Activated CD4-positive, alpha-beta T cell treated with anti-CD3 and anti-CD28 coated beads for 4 hours (primary cell): Measurements from ENCODE around the gene RAB38.

Experiments used
- DNase-seq, 2 donors: peaks; one replicate each; pipeline ENCODE4 v3.0.0-alpha.2; 2020

RAB38 gene

DNA sequence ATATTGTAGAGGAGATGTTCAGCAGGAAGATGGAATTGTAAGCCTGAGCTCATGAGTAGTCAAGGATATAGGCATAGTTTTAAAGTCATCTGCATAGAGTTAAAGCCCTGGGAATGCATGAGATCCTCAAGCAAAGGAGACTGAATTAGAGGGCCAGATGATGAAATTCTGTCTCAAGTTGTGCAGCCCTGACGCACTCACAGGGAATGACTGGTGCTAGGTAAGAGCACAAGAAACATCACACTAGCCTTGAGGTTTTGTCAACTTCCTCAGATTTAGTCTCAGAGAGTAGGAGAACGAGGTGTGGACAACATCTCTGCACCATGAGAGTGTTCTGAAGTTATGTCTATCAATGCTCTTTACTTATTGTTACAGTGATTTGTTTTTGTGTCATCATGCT, 5.8 kb downstream of the RAB38 start:
- no peak for DNase-seq

DNA sequence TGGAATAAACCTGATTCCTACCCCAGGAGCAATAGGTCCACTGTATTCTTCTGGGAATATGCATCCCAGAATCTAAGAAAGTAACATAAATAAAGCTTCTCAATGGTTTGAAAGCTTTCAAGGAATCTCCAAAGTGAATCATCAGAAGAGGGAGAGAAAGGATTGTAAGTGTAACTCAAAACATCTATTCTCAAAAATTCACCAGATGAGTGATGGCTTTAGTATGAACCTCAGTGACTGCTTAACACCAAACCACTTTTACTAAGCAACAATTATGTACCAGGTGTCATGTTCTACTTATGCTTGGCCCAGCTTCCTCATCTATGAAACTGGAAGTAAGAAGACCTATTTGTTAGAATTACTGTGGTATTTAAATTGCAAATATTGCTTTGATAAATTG, 7.4 kb downstream of the RAB38 start:
- DNase-seq = no peak

DNA sequence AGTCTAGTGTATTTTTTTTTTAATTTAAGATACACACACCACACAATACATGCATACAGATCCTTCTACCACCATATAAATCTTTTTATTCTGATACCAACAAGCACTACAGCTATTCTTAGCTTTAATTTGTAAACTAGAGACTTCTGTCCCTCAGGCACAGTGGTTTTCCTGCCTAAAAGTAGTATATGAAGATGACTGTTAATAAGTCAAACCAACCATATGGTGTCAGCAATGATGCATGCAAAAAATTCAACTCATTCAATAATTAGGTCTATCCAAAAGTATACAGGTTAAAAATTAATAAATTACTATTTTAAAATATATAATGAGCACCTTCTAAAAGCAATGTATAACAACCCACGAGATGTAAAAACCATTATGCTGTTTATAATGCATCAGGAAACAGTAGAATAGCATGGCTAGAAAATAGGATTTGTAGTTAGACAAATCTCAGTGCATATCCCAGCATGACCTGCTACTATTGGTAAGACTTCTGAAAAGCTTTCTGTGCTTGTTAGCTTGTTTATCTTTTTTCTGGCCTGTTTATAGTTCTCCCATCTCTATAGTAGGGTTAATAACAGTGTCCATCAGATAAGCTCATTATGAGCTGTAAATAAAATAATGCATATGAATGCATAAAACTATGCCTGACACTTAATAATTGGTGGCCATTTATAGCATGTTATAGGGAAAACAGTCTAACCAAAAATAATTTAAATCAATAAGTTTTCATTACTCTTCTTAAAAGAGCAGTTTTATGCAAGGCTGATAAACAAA, 10.2 kb downstream of the RAB38 start:
- no peak for DNase-seq

DNA sequence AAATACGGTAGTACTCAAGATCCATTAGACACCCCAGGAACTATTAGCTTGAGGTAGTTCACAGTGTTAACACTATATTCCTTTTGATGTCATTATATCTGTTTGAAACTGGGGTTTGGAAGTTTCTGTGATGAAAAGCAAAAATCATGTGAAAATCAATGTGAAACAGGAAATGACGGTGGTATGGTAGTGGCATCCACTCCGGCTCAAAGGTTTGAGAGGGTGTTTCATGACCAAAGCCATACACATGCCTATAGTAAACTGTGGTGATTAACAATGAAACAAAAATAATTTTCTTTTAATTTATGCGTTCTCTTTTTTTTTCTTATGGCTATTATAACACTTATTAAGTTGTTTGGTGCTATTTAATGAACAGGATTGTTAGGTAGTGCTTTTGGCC, 10.9 kb downstream of the RAB38 start:
- no peak for DNase-seq

DNA sequence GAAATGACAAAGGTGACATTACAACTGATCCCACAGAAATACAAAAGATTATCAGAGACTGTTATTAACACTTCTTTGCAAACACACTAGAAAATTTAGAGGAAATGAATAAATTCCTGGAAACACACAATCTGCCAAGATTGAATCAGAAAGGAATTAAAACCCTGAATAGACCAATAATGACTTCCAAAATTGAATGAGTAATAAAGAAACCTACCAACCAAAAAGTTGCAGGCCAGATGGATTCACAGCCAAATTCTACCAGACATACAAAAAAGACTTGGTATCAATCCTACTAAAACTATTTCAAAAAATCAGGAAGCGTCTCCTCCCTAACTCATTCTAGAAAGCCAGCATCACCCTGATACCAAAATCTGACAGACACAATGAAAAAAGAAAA, 17.2 kb downstream of the RAB38 start:
- no peak for DNase-seq

DNA sequence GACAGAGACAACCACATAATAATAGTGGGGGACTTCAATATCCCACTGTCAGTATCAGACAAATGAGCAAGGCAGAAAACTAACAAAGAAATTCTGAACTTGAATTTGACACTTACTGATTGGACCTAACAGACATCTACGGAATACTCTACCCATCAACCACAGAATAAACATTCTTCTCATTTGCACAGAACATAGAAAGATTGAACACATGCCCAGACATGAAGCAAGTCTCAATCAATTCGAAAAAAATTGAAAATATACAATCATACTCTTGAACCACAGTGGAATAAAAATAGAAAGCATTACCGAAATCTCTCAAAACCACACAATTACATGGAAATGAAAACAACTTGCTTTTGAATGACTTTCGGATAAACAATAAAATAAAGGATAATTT, 17.9 kb downstream of the RAB38 start:
- no peak for DNase-seq

DNA sequence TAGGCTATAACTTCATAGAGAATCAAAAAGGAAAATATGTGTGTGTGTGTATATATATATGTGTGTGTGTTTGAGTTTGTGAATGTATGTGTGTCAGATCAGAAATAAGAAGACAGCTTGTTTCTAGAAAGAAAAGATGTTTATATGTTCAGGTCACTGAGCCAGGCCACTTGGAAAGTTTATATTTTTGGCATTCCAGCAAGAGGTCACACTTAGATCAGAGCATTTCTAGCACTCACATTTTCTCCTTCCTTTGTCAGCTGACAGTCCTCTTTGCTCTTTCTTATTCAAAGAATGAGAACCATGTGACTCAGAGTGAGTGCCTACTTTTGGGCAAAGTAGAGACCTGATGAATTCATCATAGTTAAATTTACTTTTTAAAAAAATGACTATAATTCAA, 22.9 kb downstream of the RAB38 start:
- no peak for DNase-seq

DNA sequence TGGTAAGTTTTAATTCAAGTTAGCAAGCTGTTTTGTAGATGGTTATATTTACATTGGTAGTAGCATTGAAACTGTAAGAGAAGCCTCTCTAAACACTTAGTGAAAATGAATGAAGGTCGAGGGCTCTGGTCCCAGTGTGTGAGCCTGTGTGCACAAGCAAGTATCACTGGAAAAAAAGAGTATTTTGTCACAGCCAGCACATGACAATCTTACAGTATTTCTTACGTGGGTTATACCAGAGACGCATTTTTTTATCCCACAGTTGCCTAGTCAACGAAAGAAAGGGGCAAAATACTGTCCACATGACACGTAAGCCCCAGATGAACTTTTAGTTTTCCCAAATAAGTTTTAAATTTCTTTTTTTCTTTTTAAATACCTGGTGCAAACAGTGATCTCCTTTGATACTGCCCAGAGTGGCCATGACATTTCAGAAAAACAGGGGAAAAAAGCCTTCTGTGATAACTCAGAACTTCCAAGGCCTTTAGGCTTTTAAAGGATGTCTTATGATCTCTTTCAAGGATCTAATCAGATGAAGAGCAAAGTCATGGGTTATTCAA, 23.5 kb downstream of the RAB38 start:
- no peak for DNase-seq

DNA sequence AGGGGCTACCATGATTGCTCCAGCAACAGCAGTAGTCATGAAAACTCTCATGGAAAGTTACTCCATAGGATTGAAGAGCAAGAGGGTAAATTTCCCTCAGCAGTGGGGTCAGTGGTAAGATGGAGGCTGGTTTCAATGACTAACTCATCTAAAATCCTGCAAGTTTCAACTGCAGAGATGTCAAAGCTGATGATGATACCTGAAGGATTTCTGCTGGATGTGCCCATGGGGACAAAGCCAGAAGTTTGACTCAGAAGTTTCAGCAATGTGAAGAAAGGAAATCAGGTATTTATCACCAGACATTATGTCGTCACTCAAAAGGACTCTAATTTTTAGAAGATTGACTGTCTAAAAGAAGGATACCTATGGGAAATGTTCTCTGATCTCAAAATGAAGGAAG, 29.1 kb downstream of the RAB38 start:
- DNase-seq = no peak

DNA sequence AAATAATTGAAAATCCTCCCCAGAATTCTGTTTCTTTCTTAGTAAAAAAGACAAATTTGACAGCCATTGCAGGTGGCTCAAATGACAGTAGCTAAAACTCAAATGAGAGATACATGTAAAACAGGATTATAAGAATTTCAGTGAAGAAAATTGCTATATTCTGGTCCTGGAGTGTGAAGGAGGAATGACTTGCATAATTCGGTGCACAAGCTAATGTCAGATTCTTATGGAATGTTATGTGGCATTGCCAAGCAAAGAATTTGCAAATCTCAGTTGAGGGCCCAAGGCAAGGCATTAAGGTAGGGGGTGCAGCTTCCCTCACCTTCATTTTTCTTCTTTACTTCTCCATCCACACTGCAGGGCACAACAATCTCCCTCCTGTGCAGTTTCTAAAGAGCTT, 35.4 kb downstream of the RAB38 start:
- DNase-seq = no peak

DNA sequence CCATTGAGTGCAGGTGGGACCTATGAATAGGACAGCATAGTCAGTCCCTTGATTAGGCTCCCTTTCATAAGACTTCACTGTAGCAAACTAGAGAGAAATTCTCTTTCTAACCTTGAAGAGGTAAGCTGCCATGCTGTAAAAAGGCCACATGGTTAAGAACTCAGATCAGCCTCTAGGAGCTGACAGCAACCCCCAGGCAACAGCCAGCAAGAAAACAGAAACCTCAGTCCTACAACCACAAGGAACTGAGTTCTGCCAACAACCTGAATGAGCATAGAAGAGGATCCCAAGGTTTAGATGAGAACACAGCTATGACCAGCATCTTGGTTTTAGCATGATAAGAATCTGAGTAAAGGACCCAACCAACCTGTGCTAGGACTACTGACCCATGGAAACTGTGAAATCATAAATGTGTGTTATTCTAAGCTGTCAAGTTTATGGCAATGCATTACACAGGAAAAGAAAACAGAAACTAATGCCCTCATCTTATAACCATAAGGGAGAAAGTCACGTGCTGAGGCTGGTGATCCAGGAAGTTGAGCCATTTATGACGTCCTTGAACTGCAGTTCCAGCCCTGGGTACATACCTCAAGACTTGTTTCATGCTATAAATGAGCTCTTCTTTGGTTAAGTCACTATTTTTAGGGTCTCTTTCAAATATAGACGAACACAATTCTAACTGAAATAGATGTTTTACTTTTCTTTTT, 43.3 kb downstream of the RAB38 start:
- no peak for DNase-seq

DNA sequence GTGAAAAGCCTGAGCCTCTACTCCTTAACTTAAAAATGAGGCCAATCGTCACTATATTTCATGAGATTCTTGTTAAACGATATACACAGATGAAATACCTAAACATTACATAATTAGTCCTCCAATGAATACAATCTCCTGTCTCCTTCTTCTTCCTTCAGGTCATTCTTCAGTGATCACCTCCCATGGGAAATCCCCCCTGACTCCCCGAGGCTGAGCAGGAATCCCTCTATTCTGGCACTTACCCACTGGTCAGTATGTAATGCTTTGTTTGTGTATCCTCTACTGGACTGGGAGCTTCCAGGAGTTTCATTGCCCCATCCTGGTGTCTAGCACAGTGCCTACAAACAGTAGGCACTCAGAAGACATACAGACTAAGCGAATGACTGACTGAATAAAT, 52.3 kb downstream of the RAB38 start:
- DNase-seq = no peak

DNA sequence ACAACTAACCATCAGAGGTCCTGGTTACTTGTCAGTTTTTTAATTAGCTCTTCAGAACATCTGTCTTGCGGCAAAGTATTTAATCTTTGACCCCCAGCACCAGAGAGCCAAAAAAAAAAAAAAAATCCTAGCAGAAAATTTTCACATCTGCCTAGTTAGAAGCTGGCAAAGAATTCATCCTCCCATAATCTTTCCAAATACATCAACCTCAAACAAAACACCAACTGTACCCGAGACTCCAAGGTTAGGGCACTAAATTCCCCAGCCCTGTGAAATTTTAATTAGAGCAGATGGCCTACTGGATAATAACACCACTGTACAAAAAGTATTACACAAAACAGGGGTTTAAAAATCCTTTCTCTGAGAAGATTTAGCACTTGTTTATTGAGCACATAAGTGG, 55.7 kb downstream of the RAB38 start:
- no peak for DNase-seq

DNA sequence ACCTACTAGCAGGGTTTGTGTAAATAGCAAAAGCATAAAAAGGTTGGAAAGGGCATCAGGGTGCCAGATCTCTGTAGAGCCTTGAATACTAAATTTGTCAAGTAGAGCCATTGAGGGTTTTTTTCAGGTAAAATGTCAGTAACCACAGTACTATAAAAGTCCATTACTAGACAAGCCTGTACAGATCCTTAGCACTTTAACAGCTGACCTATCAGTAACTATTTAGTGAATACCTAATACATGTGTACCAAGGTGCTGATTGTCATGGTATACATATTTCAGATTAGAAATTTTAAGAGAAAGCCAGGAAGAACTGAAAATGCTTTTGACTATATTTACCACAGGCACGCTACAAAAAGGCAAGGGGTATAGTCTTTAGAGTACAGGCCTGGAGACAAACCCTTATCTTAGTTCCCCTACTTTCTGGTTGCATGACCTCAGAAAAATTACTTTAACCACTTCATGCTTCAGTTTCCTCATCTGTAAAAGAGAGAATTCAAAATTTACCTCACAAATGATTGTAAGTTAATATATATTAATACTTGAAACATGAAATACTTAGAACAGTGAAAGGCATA, 57.9 kb downstream of the RAB38 start:
- no peak for DNase-seq

DNA sequence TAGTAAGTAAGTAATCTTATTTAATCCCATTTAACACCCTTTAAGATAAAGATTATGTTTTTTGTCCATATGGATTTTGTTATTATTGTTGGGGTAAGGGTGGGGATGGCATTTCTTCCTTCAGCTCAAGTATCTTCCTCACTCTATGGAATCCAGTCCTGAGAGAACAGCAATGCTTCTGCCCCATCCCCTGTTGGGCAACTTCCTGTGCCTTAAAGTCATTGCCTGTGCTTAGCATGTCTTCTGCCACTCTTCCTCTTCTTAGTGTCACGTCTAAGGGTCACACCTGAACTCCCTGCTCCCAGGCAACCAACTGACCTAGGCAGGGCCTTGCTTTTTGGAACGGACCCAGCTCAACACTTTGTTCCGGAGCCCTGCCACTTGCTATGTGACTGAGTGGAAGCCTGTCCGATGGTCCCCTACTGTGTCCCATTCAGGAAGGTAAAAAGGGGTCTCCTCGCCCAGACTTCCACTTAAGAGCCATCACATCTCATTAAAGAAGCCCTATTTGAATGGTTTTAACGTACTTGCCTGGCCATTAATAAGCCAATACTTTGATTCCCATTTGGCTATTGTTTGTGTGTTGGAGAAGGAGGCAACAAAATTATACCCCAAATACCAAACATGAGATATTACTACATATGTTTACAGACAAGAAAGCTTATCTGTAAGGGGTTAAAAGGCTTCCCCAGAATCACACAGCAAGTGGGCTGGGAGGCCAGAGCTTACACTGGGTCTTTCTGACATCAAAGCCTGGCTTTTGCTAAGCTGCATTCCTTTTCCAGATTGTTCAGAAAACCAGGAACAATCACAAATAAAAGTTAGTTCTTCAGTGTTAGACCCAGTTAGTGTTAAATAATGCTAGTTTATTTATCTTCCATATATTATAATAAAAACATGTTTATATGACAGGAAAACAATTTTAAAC, 59.2 kb downstream of the RAB38 start:
- DNase-seq = no peak

DNA sequence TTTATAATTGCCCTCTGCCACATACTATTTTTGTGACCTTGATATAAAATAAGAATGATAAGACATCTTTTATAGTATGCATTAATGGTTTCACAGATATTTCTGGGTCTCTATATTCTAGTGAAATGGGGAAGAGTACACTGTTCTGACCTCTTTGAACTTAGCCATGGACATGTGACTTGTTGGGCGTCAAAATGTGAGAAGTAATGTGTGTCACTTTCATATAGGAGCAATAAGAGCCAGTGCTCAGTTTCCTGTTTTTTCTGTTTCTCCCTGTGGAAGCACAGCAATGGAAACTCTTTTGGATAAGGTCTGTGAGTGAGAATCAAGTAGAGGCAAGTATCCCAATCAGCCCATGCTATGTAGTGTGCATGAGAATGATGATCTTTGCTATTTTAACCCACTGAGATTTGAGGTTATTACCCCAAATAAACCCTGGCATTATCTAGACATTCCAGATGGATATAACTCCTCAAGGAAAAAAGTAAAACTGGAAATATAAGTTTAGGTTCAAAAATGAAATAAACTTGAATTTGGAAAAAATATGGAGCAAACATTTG, 60.7 kb downstream of the RAB38 start:
- DNase-seq = no peak

DNA sequence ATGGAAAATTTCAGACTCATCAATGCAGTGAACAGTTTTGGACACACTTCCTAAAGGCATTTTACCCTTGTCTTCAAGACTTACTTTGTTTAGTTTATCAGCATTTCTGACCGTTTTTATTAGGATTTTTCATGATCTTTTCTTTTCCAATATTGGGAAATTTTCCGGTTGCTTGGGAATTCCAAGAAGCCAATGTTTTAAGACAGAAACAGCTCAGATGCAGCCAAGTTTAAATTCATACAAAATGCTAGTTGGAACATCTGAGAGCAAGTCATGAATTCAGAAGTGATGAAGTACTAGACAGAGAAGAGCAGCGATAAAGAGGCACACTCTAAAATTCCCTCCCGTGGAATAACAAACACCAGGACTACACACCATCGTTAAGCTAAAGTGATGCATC, 68.6 kb downstream of the RAB38 start:
- no peak for DNase-seq

DNA sequence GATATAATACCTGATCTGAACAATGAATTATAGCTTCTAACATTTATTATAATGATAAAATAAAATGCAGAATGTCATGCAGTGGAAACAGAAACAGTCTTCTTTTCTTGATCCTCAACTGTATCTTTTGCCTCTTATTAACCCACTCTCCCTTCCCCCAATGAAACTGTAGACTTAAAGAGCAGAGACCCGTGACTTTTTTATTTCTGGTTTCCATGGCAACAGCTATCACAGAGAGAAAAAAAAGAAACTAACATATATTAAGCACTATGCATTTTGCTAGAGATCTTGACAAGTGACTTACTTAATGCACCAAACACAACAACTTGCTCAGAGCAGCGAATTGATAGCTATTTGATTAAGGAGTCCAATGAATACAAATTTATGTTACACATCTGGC, 69.3 kb downstream of the RAB38 start:
- DNase-seq = no peak

DNA sequence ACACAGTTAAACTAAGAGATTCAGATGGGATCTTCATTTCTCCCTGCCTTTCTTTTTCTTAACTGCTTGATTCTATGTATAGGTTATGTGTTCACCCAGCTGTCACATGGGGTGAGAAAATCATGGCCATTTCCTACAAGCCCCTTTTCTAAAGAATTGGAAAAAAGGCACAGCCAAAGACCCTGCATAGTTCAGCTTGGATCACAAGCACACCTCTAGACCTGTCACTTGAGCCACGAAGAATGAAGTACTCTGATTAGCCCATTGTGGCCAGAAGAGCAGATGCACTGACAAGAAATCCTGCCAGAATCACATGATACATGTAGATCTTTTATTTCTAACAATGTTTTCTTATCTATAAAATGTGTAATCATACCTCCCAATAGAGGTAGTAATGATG, 69.7 kb downstream of the RAB38 start:
- DNase-seq = no peak

DNA sequence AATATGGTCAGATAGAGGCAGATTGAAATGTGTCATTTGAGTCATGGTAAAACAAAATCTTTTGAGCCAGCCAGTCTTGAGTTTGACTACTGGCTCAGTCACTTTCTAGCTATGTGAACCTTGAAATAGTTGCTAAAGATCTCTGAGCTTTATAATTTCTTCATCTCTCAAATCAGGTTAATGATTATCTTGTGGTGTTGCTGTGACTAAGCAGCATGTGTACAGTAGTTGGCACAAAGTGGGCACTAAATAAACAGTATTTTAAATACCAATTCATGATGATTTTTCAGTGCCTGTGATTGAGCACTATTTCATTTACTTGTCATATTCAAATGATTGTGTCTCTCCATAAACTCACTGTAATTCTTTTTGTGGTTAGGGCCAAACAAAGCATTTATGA, 70.8 kb downstream of the RAB38 start:
- no peak for DNase-seq

DNA sequence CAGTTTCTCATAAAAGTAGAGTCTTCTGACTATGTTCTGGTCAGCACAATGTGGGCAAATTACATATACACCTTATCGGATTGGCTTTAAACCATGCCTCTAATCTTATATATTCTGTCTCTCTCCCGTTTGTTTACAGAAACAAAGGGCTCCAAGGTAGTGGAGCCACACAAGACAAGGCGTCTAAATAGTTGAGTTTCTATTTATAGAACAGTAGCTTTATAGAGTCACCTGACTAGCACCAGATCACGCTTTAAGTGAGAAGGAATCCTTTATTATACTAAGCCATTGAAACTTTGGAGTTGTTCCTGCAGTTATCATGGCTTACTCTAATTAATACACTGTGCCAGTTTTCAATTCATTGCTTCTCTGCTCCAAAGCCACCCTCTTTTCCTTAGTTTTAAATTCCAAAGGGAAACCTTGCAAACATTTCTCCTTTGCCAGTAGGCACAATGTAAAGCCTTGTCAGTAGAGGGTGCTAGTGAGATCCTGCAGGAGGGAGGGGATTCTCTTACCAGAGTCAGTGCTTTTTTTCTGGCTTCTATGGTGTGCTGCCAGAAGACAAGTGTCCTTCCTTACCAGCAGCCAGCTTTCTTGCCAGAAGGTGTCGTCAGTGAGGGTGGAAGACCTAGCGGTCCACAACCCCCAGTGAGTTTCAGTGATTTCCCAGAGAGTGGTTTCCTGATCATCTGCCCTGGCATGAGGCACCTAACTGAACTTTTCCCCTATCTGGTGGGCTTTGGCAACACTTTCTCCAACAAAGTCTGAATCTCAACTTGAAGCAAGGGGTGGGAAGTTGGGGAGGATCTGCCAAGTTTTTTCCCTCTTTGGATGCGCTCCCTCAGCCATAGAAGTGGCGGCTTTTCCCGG, 71.7 kb downstream of the RAB38 start:
- DNase-seq = peak; percentile 6 to 14

DNA sequence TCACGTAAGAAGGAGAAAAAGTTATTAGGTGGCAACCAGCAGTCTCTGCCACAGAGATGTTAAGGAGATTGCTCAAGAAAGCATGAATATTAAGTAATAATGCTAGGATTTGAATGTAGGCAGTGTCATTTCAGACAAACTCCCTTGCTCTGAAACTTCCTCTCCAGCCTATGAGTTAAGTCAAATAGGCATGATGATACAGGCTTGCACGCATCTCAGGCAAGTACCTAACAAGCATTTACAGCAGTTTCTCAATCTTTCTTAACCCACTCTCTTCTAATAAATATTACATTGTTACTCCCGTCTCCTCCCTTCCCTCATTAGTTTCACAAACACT, 72.7 kb downstream of the RAB38 start:
- DNase-seq = no peak
